Measurements from ENCODE around the gene EGFLAM. TPM values are rescaled to one million over a fixed set of nuclear protein-coding genes. Genes with fewer than 3 reads are reported as not detected.

Gene EGFLAM
- total RNA-seq, 1 donor, result 11.2 TPM

DNA sequence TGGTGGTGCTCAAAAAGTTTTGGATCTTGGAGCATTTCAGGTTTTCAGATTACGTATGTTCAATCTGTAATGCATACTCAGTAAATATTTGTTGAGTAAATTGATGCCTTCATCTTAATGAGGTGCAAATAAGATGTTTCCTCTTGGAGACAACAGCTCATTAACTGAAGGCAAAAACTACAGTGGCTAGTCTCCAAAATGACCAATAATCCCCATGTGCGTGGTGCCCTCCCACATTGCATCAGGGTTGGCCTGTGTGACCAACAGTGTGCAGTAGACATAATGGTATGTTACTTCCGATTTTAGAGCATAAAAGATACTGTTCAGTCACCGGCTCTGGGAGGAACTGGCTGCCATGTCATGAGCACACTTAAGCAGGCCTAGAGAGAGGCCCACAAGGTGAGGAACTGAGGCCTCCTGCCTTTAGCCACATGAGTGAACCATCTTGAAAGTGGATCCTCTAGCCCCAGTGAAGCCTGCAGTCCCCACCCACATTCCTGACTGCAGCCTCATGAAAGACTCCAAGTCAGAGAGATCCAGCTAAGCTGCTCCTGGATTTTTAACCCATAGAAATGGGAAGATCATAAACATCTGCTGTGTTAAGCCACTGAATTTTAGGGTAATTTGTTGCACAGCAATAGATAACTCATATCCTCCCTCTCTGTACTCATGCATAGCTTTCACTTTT, 242.4 kb downstream of the EGFLAM start:
- peak overlapping the region; percentile 30 for H3K27ac ChIP-seq (ENCODE audit: low read depth, low read length)
- H3K4me3 ChIP-seq (ENCODE audit: insufficient read depth, low read length), result no peak overlapping the region
- peak; percentile 57 for DNase-seq (ENCODE audit: insufficient read length, low spot score, missing footprints)
- H3K79me2 ChIP-seq (ENCODE audit: insufficient read depth, low read length), result no peaks in the 10 kb centered on the region
- TF ChIP-seq, protein P1, sequence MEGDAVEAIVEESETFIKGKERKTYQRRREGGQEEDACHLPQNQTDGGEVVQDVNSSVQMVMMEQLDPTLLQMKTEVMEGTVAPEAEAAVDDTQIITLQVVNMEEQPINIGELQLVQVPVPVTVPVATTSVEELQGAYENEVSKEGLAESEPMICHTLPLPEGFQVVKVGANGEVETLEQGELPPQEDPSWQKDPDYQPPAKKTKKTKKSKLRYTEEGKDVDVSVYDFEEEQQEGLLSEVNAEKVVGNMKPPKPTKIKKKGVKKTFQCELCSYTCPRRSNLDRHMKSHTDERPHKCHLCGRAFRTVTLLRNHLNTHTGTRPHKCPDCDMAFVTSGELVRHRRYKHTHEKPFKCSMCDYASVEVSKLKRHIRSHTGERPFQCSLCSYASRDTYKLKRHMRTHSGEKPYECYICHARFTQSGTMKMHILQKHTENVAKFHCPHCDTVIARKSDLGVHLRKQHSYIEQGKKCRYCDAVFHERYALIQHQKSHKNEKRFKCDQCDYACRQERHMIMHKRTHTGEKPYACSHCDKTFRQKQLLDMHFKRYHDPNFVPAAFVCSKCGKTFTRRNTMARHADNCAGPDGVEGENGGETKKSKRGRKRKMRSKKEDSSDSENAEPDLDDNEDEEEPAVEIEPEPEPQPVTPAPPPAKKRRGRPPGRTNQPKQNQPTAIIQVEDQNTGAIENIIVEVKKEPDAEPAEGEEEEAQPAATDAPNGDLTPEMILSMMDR (IDR thresholded peaks at IDR 0.05; ENCODE audit: extremely low read depth, low read depth, low read length), result no peak
- H3K36me3 ChIP-seq (ENCODE audit: insufficient read depth, low read length), result peaks cover 7% of the 10 kb centered on the region
- H3K9me3 ChIP-seq (ENCODE audit: low read depth, low read length), result no peaks in the 10 kb centered on the region
- peak overlapping the region; percentile 88 for H2AFZ ChIP-seq (ENCODE audit: low read length)
- H3K4me1 ChIP-seq (ENCODE audit: insufficient read depth, low read length), result peaks cover 8% of the 10 kb centered on the region
- no peaks in the 10 kb centered on the region for H3K27me3 ChIP-seq (ENCODE audit: insufficient read depth, low read length)
- H4K20me1 ChIP-seq (ENCODE audit: insufficient read depth, low read length), result no peaks in the 10 kb centered on the region
- no peak overlapping the region for H3K4me2 ChIP-seq (ENCODE audit: insufficient read depth, low read length)

DNA sequence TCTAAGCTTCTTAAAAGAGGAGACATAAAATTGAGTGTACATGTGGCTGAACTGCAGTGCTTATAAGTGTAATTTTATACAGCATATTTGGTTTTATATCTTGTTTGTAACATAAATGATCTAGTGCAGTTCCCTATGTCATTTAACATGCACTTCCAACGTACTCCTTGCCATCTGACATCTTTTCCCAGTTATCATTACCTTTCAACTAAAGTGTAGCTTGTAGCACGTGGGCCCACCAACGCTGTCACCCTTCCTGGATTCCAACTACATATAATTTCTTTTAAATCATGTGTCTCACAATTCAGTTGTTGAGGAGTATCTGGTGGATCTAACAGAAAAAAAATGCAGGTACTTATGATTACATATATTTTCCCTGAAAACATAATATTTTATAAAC, 247.9 kb downstream of the EGFLAM start:
- Histone ChIP-seq H3K4me3 (ENCODE audit: insufficient read depth, low read length) (no peak overlapping the region), H3K27me3 (ENCODE audit: insufficient read depth, low read length) (no peaks in the 10 kb centered on the region), H4K20me1 (ENCODE audit: insufficient read depth, low read length) (no peaks in the 10 kb centered on the region), H3K4me1 (ENCODE audit: insufficient read depth, low read length) (peaks cover 16% of the 10 kb centered on the region), H2AFZ (ENCODE audit: low read length) (no peak overlapping the region), H3K27ac (ENCODE audit: low read depth, low read length) (no peak overlapping the region), H3K79me2 (ENCODE audit: insufficient read depth, low read length) (no peaks in the 10 kb centered on the region), H3K36me3 (ENCODE audit: insufficient read depth, low read length) (no peaks in the 10 kb centered on the region), H3K9me3 (ENCODE audit: low read depth, low read length) (no peaks in the 10 kb centered on the region), H3K4me2 (ENCODE audit: insufficient read depth, low read length) (no peak overlapping the region)
- DNase-seq (ENCODE audit: insufficient read length, low spot score, missing footprints), result no peak
- TF ChIP-seq, protein P1 (IDR thresholded peaks at IDR 0.05; ENCODE audit: extremely low read depth, low read depth, low read length), result no peak

DNA sequence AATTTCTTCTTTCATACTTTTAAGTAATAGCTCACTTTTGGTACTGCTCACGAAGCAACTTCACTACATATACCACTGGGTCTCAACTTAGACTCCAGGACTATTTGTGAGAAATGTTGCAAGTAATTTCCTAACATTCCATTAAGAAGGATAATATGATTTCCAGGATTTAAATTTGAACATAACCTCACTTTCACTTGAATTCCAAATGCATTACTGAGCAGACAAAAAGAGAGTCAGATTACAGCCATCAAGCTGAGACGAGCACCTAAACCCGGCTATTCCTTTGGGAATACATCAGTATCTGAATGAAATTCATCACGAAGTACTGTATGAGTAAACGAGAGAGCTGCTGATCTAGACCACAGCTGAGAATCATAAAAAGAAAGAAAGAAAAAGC, 250.8 kb downstream of the EGFLAM start:
- H3K4me3 ChIP-seq (ENCODE audit: insufficient read depth, low read length), result no peak overlapping the region
- DNase-seq (ENCODE audit: insufficient read length, low spot score, missing footprints), result peak; percentile 64
- peaks cover 15% of the 10 kb centered on the region for H3K4me1 ChIP-seq (ENCODE audit: insufficient read depth, low read length)
- H3K27ac ChIP-seq (ENCODE audit: low read depth, low read length), result peak overlapping the region; percentile 87
- no peaks in the 10 kb centered on the region for H4K20me1 ChIP-seq (ENCODE audit: insufficient read depth, low read length)
- H3K27me3 ChIP-seq (ENCODE audit: insufficient read depth, low read length), result no peaks in the 10 kb centered on the region
- peak overlapping the region; percentile 43 for H3K4me2 ChIP-seq (ENCODE audit: insufficient read depth, low read length)
- no peaks in the 10 kb centered on the region for H3K79me2 ChIP-seq (ENCODE audit: insufficient read depth, low read length)
- no peak overlapping the region for H2AFZ ChIP-seq (ENCODE audit: low read length)
- TF ChIP-seq, protein P1 (IDR thresholded peaks at IDR 0.05; ENCODE audit: extremely low read depth, low read depth, low read length), result no peak
- H3K36me3 ChIP-seq (ENCODE audit: insufficient read depth, low read length), result no peaks in the 10 kb centered on the region
- no peaks in the 10 kb centered on the region for H3K9me3 ChIP-seq (ENCODE audit: low read depth, low read length)

Small RNAs within 50 kb of the gene (small RNA-seq; reads per million reads assigned to genes)
- gene AC091839.1, result not detected
